H1 (cell line): ENCODE results near the gene CD48.

Experiments used
- POLR2A ChIP-seq, 2 experiments: IDR thresholded peaks; 1 replicate in 1 of 2; 2 replicates in 1 of 2; pipeline ENCODE4 v1.6.1; 2011; ENCODE audit warnings: low read depth in 2 of 2, low read length in 2 of 2, mild to moderate bottlenecking in 2 of 2; ENCODE audit errors: control extremely low read depth in 1 of 2
- YY1 ChIP-seq: IDR thresholded peaks from 2 replicates; pipeline ENCODE4 v1.6.1; 2011; ENCODE audit warnings: low read depth, mild to moderate bottlenecking, low read length

- TF ChIP-seq POLR2A (IDR thresholded peaks at IDR 0.05; ENCODE audit: control extremely low read depth in 1 of 2, low read depth in 2 of 2, low read length in 2 of 2) (no peak), YY1 (no peak)
Measured at GRCh38 chr1:160761046-160761445, 49.4 kb upstream of the CD48 start.
